IMR-90 (cell line): ENCODE data around the gene DAGLA.

Source experiments
- CEBPB ChIP-seq: IDR thresholded peaks from 2 replicates; pipeline ENCODE4 v1.6.1; 2012; ENCODE audit warnings: low read depth, low read length, improper control_type of control experiment
- MAZ ChIP-seq: IDR thresholded peaks from 2 replicates; pipeline ENCODE4 v1.6.1; 2012; ENCODE audit warnings: low read depth, mild to moderate bottlenecking, low read length, improper control_type of control experiment, moderate library complexity, borderline replicate concordance
- NFE2L2 ChIP-seq: fragments of 150-350 bp; IDR thresholded peaks from 2 replicates; pipeline ENCODE4 v1.6.1; 2016; ENCODE audit warnings: low read depth, mild to moderate bottlenecking, low read length
- POLR2A ChIP-seq: IDR thresholded peaks from 2 replicates; pipeline ENCODE4 v1.6.1; 2012; ENCODE audit warnings: mild to moderate bottlenecking, low read depth, low read length
- TF ChIP-seq, protein P1 (sequence below): conservative IDR thresholded peaks from 2 replicates; pipeline ENCODE4 v1.5.1; 2012; ENCODE audit warnings: mild to moderate bottlenecking, low read depth, low read length, improper control_type of control experiment

DNA sequence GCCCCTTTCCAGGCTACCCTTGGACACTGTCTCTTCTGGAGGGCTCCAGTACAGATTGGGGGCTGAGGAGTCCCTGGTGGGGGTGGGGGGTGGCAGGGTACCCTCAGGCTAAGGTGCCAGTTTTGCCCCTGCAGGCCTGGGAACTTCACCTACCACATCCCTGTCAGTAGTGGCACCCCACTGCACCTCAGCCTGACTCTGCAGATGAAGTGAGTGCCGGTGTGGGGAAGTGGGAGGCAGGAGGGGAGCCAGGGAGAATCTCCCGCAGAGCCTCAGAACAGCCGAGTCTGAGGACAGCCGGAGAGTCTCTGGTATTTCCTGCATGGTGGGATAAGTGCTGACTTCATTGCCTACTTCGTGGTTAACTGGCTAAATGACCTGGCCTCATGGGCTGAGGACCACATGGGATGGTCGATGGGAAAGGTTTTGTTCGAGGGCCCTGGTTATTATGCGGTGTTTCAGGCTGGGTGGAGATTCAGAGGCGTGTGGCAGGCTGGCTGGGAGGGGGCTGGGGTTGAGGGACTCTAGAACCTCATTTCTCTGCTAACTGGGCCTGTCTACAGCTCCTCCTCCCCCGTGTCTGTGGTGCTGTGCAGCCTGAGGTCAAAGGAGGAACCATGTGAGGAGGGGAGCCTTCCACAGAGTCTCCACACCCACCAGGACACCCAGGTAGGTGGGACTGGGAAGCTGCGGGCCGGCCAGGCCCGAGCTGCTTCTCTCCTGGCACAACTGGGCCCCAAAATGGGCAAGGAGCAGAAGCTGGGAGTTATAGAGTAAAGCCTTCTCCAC, 103.7 kb downstream of the DAGLA start:
- TF ChIP-seq, protein P1, sequence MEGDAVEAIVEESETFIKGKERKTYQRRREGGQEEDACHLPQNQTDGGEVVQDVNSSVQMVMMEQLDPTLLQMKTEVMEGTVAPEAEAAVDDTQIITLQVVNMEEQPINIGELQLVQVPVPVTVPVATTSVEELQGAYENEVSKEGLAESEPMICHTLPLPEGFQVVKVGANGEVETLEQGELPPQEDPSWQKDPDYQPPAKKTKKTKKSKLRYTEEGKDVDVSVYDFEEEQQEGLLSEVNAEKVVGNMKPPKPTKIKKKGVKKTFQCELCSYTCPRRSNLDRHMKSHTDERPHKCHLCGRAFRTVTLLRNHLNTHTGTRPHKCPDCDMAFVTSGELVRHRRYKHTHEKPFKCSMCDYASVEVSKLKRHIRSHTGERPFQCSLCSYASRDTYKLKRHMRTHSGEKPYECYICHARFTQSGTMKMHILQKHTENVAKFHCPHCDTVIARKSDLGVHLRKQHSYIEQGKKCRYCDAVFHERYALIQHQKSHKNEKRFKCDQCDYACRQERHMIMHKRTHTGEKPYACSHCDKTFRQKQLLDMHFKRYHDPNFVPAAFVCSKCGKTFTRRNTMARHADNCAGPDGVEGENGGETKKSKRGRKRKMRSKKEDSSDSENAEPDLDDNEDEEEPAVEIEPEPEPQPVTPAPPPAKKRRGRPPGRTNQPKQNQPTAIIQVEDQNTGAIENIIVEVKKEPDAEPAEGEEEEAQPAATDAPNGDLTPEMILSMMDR: no peak
- TF ChIP-seq CEBPB (no peak), NFE2L2 (no peak), POLR2A (no peak), MAZ (no peak)
